ENCODE data around the gene PTCH2. TPM values are rescaled to one million over a fixed set of nuclear protein-coding genes. Genes with fewer than 3 reads are reported as not detected.

PTCH2 gene
- total RNA-seq, 2 experiments from 2014 or later, result 0.13 to 0.97 TPM

DNA sequence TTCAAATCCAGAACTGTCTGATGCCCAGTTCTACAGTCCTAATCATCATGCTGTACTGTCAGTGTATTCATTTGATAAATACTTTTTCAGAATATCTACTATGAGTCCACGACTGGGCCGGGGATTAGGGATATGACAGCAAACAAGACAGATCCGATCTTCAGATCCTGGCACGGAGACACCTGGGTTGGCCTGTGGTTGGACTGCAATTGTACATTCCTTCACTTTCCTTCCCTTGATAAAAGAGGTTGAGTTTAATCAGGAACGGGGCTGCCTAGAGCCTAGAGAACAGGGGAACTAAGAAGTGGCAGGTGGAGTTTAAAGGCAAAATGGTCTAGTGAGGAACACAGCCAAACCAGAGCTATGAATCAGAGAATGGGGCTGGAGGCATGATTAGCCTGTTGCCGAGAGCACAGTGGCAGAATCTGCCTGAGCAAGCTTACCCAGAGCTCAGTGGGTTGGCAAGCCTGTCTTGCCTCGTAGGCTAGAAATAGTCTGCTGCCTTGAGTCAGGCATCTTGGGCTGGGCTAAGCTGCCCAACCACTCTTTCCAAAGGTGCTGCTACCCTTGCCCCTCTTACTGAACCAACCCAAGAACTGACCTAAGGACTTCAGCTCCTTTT lies 38.1 kb upstream of the PTCH2 start:
- ATAC-seq, result no peak

DNA sequence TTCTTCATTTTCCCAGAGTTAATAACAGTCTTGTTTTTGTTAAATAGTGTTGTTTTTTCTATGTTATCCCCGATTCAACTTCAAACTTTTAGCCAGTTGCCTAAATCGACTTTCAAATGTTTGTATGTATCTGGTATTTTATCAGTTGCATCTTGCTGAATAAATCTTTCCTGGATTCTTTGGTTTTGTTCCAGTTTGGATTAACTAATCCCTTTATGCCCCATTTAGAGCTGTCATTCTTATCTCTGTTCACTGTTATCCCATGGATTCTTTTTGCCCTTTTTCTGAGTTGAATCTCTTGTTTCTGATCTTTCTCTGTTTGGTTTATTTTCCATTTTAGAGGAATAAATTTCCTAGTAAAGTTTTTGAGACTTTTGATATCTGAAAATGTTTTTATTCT lies 31.1 kb upstream of the PTCH2 start:
- Mint-ChIP-seq H3K9me3 (no peaks in the 10 kb centered on the region), H3K4me3 (no peak overlapping the region), H3K27me3 (no peaks in the 10 kb centered on the region), H3K27ac (no peak overlapping the region), H3K4me1 (ENCODE audit: low read depth) (no peaks in the 10 kb centered on the region), H3K36me3 (ENCODE audit: low read depth) (peaks cover 29% of the 10 kb centered on the region)
- ChIA-PET POLR2A (no interaction called here), CTCF (no interaction called here)
- DNase-seq (no peak), ATAC-seq (no peak)
- TF ChIP-seq, protein P1, sequence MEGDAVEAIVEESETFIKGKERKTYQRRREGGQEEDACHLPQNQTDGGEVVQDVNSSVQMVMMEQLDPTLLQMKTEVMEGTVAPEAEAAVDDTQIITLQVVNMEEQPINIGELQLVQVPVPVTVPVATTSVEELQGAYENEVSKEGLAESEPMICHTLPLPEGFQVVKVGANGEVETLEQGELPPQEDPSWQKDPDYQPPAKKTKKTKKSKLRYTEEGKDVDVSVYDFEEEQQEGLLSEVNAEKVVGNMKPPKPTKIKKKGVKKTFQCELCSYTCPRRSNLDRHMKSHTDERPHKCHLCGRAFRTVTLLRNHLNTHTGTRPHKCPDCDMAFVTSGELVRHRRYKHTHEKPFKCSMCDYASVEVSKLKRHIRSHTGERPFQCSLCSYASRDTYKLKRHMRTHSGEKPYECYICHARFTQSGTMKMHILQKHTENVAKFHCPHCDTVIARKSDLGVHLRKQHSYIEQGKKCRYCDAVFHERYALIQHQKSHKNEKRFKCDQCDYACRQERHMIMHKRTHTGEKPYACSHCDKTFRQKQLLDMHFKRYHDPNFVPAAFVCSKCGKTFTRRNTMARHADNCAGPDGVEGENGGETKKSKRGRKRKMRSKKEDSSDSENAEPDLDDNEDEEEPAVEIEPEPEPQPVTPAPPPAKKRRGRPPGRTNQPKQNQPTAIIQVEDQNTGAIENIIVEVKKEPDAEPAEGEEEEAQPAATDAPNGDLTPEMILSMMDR (IDR thresholded peaks at IDR 0.05), result no peak
- intact Hi-C loops (cut with micrococcal nuclease), result no loop called here

More for the DNA sequence above, 38.1 kb upstream of the PTCH2 start:
- H3K27ac Mint-ChIP-seq, result no peak overlapping the region
- no peak for DNase-seq
- no peaks in the 10 kb centered on the region for H3K4me1 Mint-ChIP-seq (ENCODE audit: low read depth)
- H3K9me3 Mint-ChIP-seq, result peaks cover 3% of the 10 kb centered on the region
- TF ChIP-seq, protein P1 (IDR thresholded peaks at IDR 0.05), result no peak
- no peaks in the 10 kb centered on the region for H3K27me3 Mint-ChIP-seq
- intact Hi-C loops (cut with micrococcal nuclease), result no loop called here
- POLR2A ChIA-PET, result interaction anchor here (1.1 kb wide), 1 partner anchor 150 kb away, joined by 3 read pairs; no protein-coding TSS in a partner anchor
- H3K4me3 Mint-ChIP-seq, result no peak overlapping the region
- CTCF ChIA-PET, result no interaction called here
- peaks cover 29% of the 10 kb centered on the region for H3K36me3 Mint-ChIP-seq (ENCODE audit: low read depth)

DNA sequence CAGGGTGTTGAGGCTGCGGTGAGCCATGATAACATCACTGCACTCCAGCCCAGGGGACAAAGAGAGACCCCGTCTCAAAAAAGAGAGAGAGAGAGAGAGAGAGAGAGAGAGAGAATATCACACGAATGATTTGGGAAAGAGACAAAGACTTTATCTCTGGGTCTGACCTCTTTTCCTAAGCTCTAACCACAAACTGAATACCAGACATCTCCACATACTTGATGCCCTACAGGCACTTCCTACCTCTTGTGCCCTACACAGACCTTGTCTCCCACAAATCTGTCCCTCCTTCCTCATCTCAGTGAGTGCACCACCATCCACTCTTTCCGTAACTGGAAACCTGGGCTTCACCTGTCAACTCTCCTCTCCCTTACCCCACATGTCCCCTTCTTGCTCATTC lies 27.0 kb upstream of the PTCH2 start:
- DNase-seq (no peak), ATAC-seq (no peak)
- Mint-ChIP-seq H3K27me3 (no peaks in the 10 kb centered on the region), H3K36me3 (ENCODE audit: low read depth) (peaks cover 33% of the 10 kb centered on the region), H3K9me3 (no peaks in the 10 kb centered on the region), H3K4me1 (ENCODE audit: low read depth) (no peaks in the 10 kb centered on the region), H3K27ac (no peak overlapping the region), H3K4me3 (no peak overlapping the region)
- CTCF ChIA-PET, result no interaction called here
- TF ChIP-seq, protein P1 (IDR thresholded peaks at IDR 0.05), result no peak
- intact Hi-C loops (cut with micrococcal nuclease), result no loop called here
- POLR2A ChIA-PET, result no interaction called here

DNA sequence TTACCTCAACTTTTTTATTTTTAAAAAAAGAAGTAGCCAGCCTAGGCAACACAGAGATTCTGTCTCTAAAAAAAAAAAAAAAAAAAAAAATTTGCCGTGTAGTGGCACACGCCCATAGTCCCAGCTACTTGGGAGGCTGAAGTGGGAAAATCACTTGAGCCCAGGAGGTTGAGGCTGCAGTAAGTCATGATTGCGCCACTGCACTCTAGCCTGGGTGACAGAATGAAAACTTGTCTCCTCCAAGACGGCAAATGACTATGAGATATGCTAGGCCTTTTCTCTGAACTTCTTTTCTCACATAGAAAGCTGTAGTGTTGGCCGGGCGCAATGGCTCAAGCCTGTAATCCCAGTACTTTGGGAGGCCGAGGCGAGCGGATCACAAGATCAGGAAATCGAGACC lies 24.7 kb upstream of the PTCH2 start:
- H3K9me3 Mint-ChIP-seq, result no peaks in the 10 kb centered on the region
- H3K27ac Mint-ChIP-seq, result no peak overlapping the region
- intact Hi-C loops (cut with micrococcal nuclease), result no loop called here
- H3K36me3 Mint-ChIP-seq (ENCODE audit: low read depth), result peaks cover 30% of the 10 kb centered on the region
- CTCF ChIA-PET, result no interaction called here
- DNase-seq, result no peak
- H3K4me3 Mint-ChIP-seq, result no peak overlapping the region
- TF ChIP-seq, protein P1 (IDR thresholded peaks at IDR 0.05), result no peak
- POLR2A ChIA-PET, result no interaction called here
- no peaks in the 10 kb centered on the region for H3K27me3 Mint-ChIP-seq
- H3K4me1 Mint-ChIP-seq (ENCODE audit: low read depth), result no peaks in the 10 kb centered on the region
- no peak for ATAC-seq

DNA sequence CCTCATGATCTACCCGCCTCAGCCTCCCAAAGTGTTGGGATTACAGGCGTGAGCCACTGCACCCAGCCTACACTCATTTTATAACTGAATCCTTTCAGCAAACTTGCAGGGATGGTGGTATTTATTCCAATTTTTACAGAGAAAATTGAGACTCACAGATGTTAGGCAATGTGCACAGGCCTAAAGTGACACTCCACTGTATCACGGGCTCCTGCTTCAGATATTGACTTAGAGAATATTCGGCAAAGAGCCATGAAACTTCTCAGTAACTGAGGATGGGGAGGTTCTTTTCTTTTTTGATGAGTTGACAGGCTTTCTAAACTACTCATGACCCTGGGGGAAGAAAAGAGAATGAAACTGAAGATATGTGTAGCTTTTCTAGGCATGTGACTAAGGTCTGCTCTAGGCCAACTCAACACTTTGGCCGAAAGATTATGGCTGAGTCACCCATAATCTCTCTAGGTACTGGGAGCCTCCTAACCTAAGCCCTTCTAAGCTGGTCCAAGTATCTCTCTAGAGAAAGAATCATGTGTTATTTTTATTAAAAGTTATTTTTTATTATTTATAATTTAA lies 19.9 kb upstream of the PTCH2 start:
- Mint-ChIP-seq H3K27me3 (no peaks in the 10 kb centered on the region), H3K9me3 (no peaks in the 10 kb centered on the region), H3K27ac (no peak overlapping the region), H3K4me3 (no peak overlapping the region), H3K4me1 (ENCODE audit: low read depth) (no peaks in the 10 kb centered on the region), H3K36me3 (ENCODE audit: low read depth) (peaks cover 7% of the 10 kb centered on the region)
- TF ChIP-seq, protein P1 (IDR thresholded peaks at IDR 0.05), result no peak
- CTCF ChIA-PET, result interaction anchor here (1.1 kb wide), 1 partner anchor 10 kb away, joined by 3 read pairs; no protein-coding TSS in a partner anchor
- POLR2A ChIA-PET, result interaction anchor here (1.6 kb wide), 1 partner anchor 42 kb away, joined by 3 read pairs; no protein-coding TSS in a partner anchor
- intact Hi-C loops (cut with micrococcal nuclease), result no loop called here
- DNase-seq (no peak), ATAC-seq (no peak)
